GM10847 (cell line): ENCODE measurements around the gene COL4A2.

Experiments used
- POLR2A ChIP-seq: IDR thresholded peaks from 2 replicates; pipeline ENCODE4 v1.6.1; 2011; ENCODE audit not compliant: insufficient read length; ENCODE audit errors: extremely low read depth

Gene COL4A2

DNA sequence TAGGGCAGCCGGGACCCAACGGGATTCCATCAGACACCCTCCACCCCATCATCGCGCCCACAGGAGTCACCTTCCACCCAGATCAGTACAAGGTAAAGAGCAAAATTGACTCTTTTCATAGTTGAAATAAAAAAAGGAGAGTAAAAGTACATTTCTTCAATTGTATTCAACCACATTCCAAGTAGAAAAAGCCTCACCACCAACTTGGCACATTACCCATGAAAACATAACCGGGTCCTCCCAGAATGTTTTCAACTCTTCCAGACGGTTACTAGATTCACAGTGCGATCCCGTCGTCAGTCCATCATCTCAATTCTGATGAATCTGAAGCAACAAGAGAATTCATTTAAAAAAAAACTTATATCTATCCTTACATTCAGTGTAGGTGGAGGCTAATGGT is 129.2 kb downstream of the COL4A2 start:
- no peak for TF ChIP-seq POLR2A

GRCh38 chr13:110436786-110437370 is 129.8 kb downstream of the COL4A2 start:
- no peak for TF ChIP-seq POLR2A

- TF ChIP-seq POLR2A = no peak
Measured at GRCh38 chr13:110438211-110438610, 131.1 kb downstream of the COL4A2 start.

- no peak for TF ChIP-seq POLR2A
Measured at GRCh38 chr13:110438776-110439175, 131.7 kb downstream of the COL4A2 start.

GRCh38 chr13:110440946-110441731 is 134.1 kb downstream of the COL4A2 start:
- TF ChIP-seq POLR2A = no peak

GRCh38 chr13:110442930-110443621 is 136.0 kb downstream of the COL4A2 start:
- no peak for TF ChIP-seq POLR2A

GRCh38 chr13:110443622-110444225 is 136.6 kb downstream of the COL4A2 start:
- TF ChIP-seq POLR2A = no peak

DNA sequence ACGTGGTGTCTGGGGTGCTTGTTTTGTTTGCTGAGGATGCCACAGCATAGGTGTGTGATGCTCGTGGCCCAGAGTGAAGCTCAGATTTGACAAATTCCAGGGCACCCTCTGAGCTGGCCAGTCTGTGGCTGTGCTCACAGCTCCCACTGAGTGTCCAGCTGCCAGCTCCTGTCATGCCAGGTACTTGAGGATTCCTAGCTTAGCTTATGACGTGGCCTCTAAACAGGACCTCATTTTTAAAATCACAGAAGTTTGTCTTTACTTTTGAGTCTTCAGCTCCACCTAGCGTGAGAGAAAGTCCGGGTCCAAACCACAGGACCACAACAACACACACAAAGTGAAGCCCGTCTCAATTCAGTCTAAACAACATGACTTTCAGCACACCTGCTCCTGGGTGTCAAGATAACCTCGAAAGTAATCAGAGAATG is 137.2 kb downstream of the COL4A2 start:
- no peak for TF ChIP-seq POLR2A

- TF ChIP-seq POLR2A = no peak
Measured at GRCh38 chr13:110445183-110445582, 138.1 kb downstream of the COL4A2 start.

GRCh38 chr13:110445722-110446574 is 138.9 kb downstream of the COL4A2 start:
- TF ChIP-seq POLR2A = no peak

- no peak for TF ChIP-seq POLR2A
Measured at GRCh38 chr13:110446575-110446890, 139.4 kb downstream of the COL4A2 start.

GRCh38 chr13:110447058-110447511 is 140.0 kb downstream of the COL4A2 start:
- no peak for TF ChIP-seq POLR2A

- no peak for TF ChIP-seq POLR2A
Measured at GRCh38 chr13:110447801-110448200, 140.7 kb downstream of the COL4A2 start.

DNA sequence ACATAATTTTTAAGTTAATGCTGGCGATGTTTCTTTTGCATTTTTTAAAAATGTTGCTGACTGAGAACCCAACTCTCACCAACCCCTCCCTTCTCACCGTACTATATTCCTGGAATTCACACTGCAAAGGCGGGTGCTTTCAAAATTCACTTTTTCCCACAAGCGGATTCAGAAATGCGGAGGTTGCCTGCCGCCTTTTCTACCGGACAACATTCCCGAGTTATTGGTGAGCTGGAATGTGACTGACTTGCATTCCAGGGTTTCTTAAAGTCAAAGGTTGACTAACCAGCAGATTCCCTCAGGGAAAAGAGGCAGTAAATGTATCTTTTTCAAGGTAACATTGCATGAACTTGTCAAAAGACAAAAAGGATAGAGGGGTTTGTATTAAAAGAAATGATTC is 141.1 kb downstream of the COL4A2 start:
- no peak for TF ChIP-seq POLR2A

DNA sequence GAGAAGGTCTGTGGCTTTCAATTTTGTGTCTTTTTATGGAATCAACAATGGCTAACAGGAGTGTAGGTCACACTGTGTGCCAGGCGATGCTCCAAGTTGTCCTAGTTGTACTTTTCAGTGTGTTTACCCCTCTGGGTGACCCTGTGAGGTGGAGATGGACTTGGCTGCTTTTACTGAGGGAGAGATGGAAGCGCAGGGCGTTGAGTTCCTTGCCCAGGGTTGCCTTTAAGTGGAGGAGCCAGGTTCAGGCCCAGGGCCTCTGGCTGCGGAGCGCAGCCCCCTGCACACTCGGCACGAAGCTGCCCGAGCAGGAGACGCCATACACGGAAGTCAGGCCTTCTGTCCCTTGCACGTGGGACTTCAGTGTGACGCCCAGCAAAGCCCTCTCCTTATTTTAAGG is 141.6 kb downstream of the COL4A2 start:
- no peak for TF ChIP-seq POLR2A
